HG03457 (cell line): ENCODE results near the gene CCM2.
"Not testable (repeated sequence)": the region's sequence is repeated elsewhere in the genome, so short reads cannot be mapped to it uniquely, and the experiment has no call there.

Source experiments
- ATAC-seq: cut with Tn5 transposase; IDR thresholded peaks from one replicate; pipeline ENCODE4 v1.9.1; 2021; ENCODE audit warnings: moderate number of reproducible peaks; ENCODE audit not compliant: unreplicated experiment

Gene CCM2

GRCh38 chr7:45032421-45032820 is 32.4 kb downstream of the CCM2 start:
- no peak for ATAC-seq

- no peak for ATAC-seq
These were observed 33.4 kb downstream of the CCM2 start for GRCh38 chr7:45033261-45033930.

GRCh38 chr7:45033931-45034290 is 33.9 kb downstream of the CCM2 start:
- no peak for ATAC-seq

- not testable (repeated sequence) for ATAC-seq
These were observed 34.7 kb downstream of the CCM2 start for GRCh38 chr7:45034710-45035109.

GRCh38 chr7:45035371-45035770 is 35.4 kb downstream of the CCM2 start:
- no peak for ATAC-seq

- no peak for ATAC-seq
These were observed 35.9 kb downstream of the CCM2 start for GRCh38 chr7:45035893-45036292.

- ATAC-seq, result no peak
These were observed 36.3 kb downstream of the CCM2 start for GRCh38 chr7:45036317-45036716.

GRCh38 chr7:45036796-45037195 is 36.8 kb downstream of the CCM2 start:
- ATAC-seq, result no peak

GRCh38 chr7:45037876-45038275 is 37.9 kb downstream of the CCM2 start:
- ATAC-seq, result no peak

GRCh38 chr7:45039106-45039505 is 39.1 kb downstream of the CCM2 start:
- ATAC-seq, result no peak

GRCh38 chr7:45044338-45044737 is 44.3 kb downstream of the CCM2 start:
- no peak for ATAC-seq

GRCh38 chr7:45048748-45049147 is 48.7 kb downstream of the CCM2 start:
- ATAC-seq, result no peak

GRCh38 chr7:45050198-45050597 is 50.2 kb downstream of the CCM2 start:
- no peak for ATAC-seq

GRCh38 chr7:45052011-45052410 is 52.0 kb downstream of the CCM2 start:
- no peak for ATAC-seq

- no peak for ATAC-seq
These were observed 53.4 kb downstream of the CCM2 start for GRCh38 chr7:45053401-45053800.

- ATAC-seq, result no peak
These were observed 53.9 kb downstream of the CCM2 start for GRCh38 chr7:45053941-45054340.

GRCh38 chr7:45054442-45054841 is 54.4 kb downstream of the CCM2 start:
- ATAC-seq, result no peak

- ATAC-seq, result no peak
These were observed 55.0 kb downstream of the CCM2 start for GRCh38 chr7:45055016-45055415.

GRCh38 chr7:45055594-45056219 is 55.7 kb downstream of the CCM2 start:
- no peak for ATAC-seq

- ATAC-seq, result no peak
These were observed 57.9 kb downstream of the CCM2 start for GRCh38 chr7:45057878-45058277.

GRCh38 chr7:45060295-45060694 is 60.3 kb downstream of the CCM2 start:
- ATAC-seq, result no peak

GRCh38 chr7:45061352-45061751 is 61.4 kb downstream of the CCM2 start:
- ATAC-seq, result no peak
